Caco-2 (cell line): Measurements from ENCODE around the gene ANKRD13D. TPM values are rescaled to one million over a fixed set of nuclear protein-coding genes. Genes with fewer than 3 reads are reported as not detected.
A peak's percentile ranks its signal among the peaks of the same experiment; 100 is the strongest.

Experiments
- BruUV-seq: library from RNA; stranded (reverse); fragments of 400-500 nt; replicated peaks from 2 replicates; lab custom pipeline; 2021; lab: Mats Ljungman, UMichigan
- CTCF ChIA-PET: fragments of 300-600 bp; sonication (Branson Sonifier 250); formaldehyde crosslinking; loops from one replicate; lab custom pipeline; 2022; ENCODE audit warnings: antibody characterized with exemption; lab: Charles Lee
- POLR2A ChIA-PET: fragments of 300-600 bp; sonication (Branson Sonifier 250); formaldehyde crosslinking; loops from one replicate; lab custom pipeline; 2022; ENCODE audit warnings: antibody characterized with exemption; lab: Charles Lee
- DNase-seq, 2 experiments: peaks; one replicate each; pipeline versions ENCODE4 v3.0.0 to v3.0.0-alpha.2; 2020 to 2022
- H3K27me3 ChIP-seq: replicated peaks from 2 replicates; pipeline ENCODE4 v1.6.0; 2011; ENCODE audit warnings: low read length; ENCODE audit not compliant: control insufficient read depth, insufficient read depth
- H3K36me3 ChIP-seq: 2 replicates; pipeline ENCODE4 v1.5.1; 2011; ENCODE audit warnings: low read length; ENCODE audit not compliant: control insufficient read depth, insufficient read depth
- H3K4me1 ChIP-seq: fragments of 250-450 bp; sonication (Bioruptor Pico); 2 replicates; pipeline ENCODE4 v1.5.1; 2020; ENCODE audit warnings: mild to moderate bottlenecking
- H3K4me3 ChIP-seq: 2 replicates; pipeline ENCODE4 v1.5.1; 2011; ENCODE audit warnings: low read depth, mild to moderate bottlenecking, control low read depth, low read length
- H3K9me3 ChIP-seq: fragments of 250-450 bp; sonication (Bioruptor Pico); 2 replicates; pipeline ENCODE4 v1.5.1; 2020; ENCODE audit warnings: mild to moderate bottlenecking, moderate library complexity
- H3K27ac Mint-ChIP-seq: one replicate; pipeline ENCODE4 v1.8.0; 2022; ENCODE audit warnings: mixed read lengths; ENCODE audit not compliant: unreplicated experiment
- H3K27me3 Mint-ChIP-seq: one replicate; pipeline ENCODE4 v1.8.0; 2022; ENCODE audit warnings: mixed read lengths; ENCODE audit not compliant: insufficient read depth, unreplicated experiment
- H3K36me3 Mint-ChIP-seq: one replicate; pipeline ENCODE4 v1.8.0; 2022; ENCODE audit warnings: mild to moderate bottlenecking, mixed read lengths; ENCODE audit not compliant: insufficient read depth, unreplicated experiment
- H3K4me1 Mint-ChIP-seq: one replicate; pipeline ENCODE4 v1.8.0; 2022; ENCODE audit warnings: low read depth, mixed read lengths; ENCODE audit not compliant: unreplicated experiment
- H3K4me3 Mint-ChIP-seq: one replicate; pipeline ENCODE4 v1.8.0; 2022; ENCODE audit warnings: mild to moderate bottlenecking, moderate library complexity, mixed read lengths; ENCODE audit not compliant: unreplicated experiment
- H3K9me3 Mint-ChIP-seq: one replicate; pipeline ENCODE4 v1.8.0; 2022; ENCODE audit warnings: mixed read lengths; ENCODE audit not compliant: unreplicated experiment
- intact Hi-C: fragments of 100-400 bp; cut with micrococcal nuclease; formaldehyde crosslinking; loops from one replicate; pipeline ENCODE4 v1.10.0; 2022; ENCODE audit not compliant: unreplicated experiment
- total RNA-seq: library from RNA; stranded (reverse); gene quantifications from 2 replicates; pipeline ENCODE4 v1.2.3, GENCODE V29; 2022
- TF ChIP-seq, protein P1 (sequence below), 2 experiments: fragments of 200-600 bp in 1 of 2; IDR thresholded peaks; 1 replicate in 1 of 2; 2 replicates in 1 of 2; pipeline versions ENCODE4 v1.5.1 to v1.8.0; 2011 to 2022; ENCODE audit warnings: antibody characterized with exemption in 1 of 2, control low read depth in 1 of 2, inconsistent platforms in 1 of 2, low read depth in 1 of 2, low read length in 1 of 2, mild to moderate bottlenecking in 1 of 2, moderate library complexity in 1 of 2; ENCODE audit not compliant: insufficient read depth in 1 of 2, severe bottlenecking in 1 of 2, unreplicated experiment in 1 of 2

Gene ANKRD13D
- total RNA-seq, 1 experiment from 2014 or later = 88.6 TPM

DNA sequence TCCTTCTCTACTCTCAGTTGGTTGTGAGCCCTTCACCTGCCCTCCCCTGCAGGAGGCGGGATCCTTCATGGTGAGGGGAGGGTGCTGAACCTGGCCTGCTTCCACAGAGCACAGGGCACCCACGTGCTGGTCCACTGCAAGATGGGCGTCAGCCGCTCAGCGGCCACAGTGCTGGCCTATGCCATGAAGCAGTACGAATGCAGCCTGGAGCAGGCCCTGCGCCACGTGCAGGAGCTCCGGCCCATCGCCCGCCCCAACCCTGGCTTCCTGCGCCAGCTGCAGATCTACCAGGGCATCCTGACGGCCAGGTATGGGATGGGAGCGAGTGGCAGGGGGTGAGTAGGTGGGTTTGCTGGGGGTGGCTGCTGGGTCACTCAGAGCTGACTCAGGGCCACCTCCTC lies 20.6 kb downstream of the ANKRD13D start:
- Mint-ChIP-seq H3K4me1 (peaks cover 22% of the 10 kb centered on the region), H3K36me3 (peaks cover 31% of the 10 kb centered on the region), H3K4me3 (no peak overlapping the region), H3K27me3 (no peaks in the 10 kb centered on the region), H3K9me3 (no peaks in the 10 kb centered on the region), H3K27ac (no peak overlapping the region)
- intact Hi-C loops = no loop called here
- DNase-seq = peak in 1 of 2 experiments; percentile 38
- TF ChIP-seq, protein P1, sequence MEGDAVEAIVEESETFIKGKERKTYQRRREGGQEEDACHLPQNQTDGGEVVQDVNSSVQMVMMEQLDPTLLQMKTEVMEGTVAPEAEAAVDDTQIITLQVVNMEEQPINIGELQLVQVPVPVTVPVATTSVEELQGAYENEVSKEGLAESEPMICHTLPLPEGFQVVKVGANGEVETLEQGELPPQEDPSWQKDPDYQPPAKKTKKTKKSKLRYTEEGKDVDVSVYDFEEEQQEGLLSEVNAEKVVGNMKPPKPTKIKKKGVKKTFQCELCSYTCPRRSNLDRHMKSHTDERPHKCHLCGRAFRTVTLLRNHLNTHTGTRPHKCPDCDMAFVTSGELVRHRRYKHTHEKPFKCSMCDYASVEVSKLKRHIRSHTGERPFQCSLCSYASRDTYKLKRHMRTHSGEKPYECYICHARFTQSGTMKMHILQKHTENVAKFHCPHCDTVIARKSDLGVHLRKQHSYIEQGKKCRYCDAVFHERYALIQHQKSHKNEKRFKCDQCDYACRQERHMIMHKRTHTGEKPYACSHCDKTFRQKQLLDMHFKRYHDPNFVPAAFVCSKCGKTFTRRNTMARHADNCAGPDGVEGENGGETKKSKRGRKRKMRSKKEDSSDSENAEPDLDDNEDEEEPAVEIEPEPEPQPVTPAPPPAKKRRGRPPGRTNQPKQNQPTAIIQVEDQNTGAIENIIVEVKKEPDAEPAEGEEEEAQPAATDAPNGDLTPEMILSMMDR (IDR thresholded peaks at IDR 0.05; ENCODE audit: insufficient read depth in 1 of 2, low read depth in 1 of 2, low read length in 1 of 2, severe bottlenecking in 1 of 2, unreplicated experiment in 1 of 2) = no peak
- ChIA-PET CTCF (interaction anchor here (1.9 kb wide), 1 partner anchor 73 kb away, joined by 5 read pairs; no protein-coding TSS in a partner anchor), POLR2A (no interaction called here)
- BruUV-seq = no TSS peak
- H3K36me3 ChIP-seq = peaks cover 4% of the 10 kb centered on the region
- H3K4me1 ChIP-seq = peaks cover 24% of the 10 kb centered on the region
- no peaks in the 10 kb centered on the region for H3K9me3 ChIP-seq
- no peaks in the 10 kb centered on the region for H3K27me3 ChIP-seq
- no peak overlapping the region for H3K4me3 ChIP-seq

DNA sequence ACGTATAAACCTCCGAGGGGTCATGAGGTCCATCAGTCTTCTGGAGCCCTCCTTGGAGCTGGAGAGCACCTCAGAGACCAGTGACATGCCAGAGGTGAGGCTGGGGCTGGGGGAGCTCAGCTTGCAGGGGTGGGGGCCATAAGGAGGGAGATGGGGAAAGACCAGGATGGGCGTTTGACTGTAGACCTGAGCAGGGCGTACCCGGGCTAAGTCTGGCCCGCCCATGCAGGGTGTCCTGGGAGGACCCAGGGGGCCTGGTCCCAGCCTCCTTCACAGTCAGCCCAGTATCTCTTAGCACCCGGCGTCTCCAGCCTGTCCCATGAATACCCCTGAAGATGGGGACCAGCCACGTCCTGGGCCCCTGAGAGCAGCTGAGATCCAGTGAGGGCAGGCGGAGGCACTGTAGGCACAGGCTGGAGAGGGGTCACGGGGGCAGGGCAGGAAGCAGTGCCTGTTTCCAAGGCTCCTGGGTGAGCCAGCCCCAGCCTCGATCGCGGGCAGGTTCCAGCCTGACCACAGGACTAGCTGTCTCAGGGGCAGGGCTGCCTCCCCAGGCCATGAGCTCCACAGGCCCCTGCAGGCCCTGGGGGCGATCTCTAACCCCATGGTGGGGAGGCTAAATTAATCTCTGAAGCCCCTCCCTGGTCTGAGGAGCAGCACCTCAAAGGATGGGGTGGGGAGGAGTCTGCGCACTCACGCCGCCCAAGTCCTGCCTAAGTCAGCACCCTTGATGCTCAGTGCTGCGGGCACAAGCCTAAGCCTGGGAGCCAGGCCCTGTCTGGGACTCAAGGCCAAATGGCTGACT lies 21.3 kb downstream of the ANKRD13D start:
- H3K4me1 ChIP-seq = peaks cover 19% of the 10 kb centered on the region
- no peaks in the 10 kb centered on the region for H3K27me3 Mint-ChIP-seq
- no peak overlapping the region for H3K4me3 Mint-ChIP-seq
- H3K4me1 Mint-ChIP-seq = peaks cover 19% of the 10 kb centered on the region
- H3K27me3 ChIP-seq = no peaks in the 10 kb centered on the region
- POLR2A ChIA-PET = no interaction called here
- intact Hi-C loops = no loop called here
- DNase-seq = no peak
- H3K36me3 ChIP-seq = peaks cover 4% of the 10 kb centered on the region
- no peaks in the 10 kb centered on the region for H3K9me3 Mint-ChIP-seq
- H3K36me3 Mint-ChIP-seq = peaks cover 25% of the 10 kb centered on the region
- CTCF ChIA-PET = interaction anchor here (0.6 to 1.9 kb wide), 4 partner anchors 44 to 681 kb away, joined by 3 to 13 read pairs (median 4); partner anchors contain the start of gene CLCF1
- no peak overlapping the region for H3K4me3 ChIP-seq
- H3K27ac Mint-ChIP-seq = no peak overlapping the region
- no TSS peak for BruUV-seq
- H3K9me3 ChIP-seq = no peaks in the 10 kb centered on the region
- TF ChIP-seq, protein P1 (IDR thresholded peaks at IDR 0.05; ENCODE audit: insufficient read depth in 1 of 2, low read depth in 1 of 2, low read length in 1 of 2, severe bottlenecking in 1 of 2, unreplicated experiment in 1 of 2) = no peak

DNA sequence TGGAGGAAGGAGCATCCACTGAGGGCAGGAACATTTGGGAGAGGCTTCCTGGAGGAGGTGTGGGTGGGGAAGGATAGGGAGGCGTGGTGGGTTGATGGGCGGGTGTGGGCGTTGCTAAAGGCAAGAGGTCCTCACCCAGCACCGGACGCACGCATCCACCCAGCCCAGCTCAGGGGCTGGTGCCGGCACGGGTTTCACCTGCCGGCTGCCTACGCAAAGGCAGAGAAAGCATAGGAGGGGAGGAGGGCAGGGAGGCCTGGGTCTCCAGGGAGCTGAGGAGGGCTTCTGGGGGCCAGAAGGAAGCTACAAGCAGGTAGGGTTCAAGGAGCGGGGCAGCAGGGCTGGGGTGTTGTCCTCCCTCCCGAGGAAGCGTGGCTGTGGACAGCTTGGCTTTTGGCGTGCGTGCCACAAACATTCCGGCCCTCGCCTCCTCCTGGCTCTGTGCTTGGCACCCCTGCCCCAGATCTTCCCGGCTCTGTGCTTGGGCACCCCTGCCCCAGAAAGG lies 22.0 kb downstream of the ANKRD13D start:
- Histone ChIP-seq H3K36me3 (peaks cover 4% of the 10 kb centered on the region), H3K27me3 (no peaks in the 10 kb centered on the region), H3K4me1 (peaks cover 16% of the 10 kb centered on the region), H3K4me3 (no peak overlapping the region), H3K9me3 (no peaks in the 10 kb centered on the region)
- Mint-ChIP-seq H3K4me1 (peaks cover 19% of the 10 kb centered on the region), H3K9me3 (no peaks in the 10 kb centered on the region), H3K27me3 (no peaks in the 10 kb centered on the region), H3K27ac (peak overlapping the region; percentile 4), H3K36me3 (peaks cover 22% of the 10 kb centered on the region), H3K4me3 (no peak overlapping the region)
- POLR2A ChIA-PET = no interaction called here
- intact Hi-C loops = no loop called here
- DNase-seq = peak in 1 of 2 experiments; percentile 46
- BruUV-seq = no TSS peak
- TF ChIP-seq, protein P1 (IDR thresholded peaks at IDR 0.05; ENCODE audit: insufficient read depth in 1 of 2, low read depth in 1 of 2, low read length in 1 of 2, severe bottlenecking in 1 of 2, unreplicated experiment in 1 of 2) = no peak
- CTCF ChIA-PET = interaction anchor here (0.6 to 1.9 kb wide), 4 partner anchors 43 to 682 kb away, joined by 3 to 13 read pairs (median 4); partner anchors contain the start of gene CLCF1
